ENCODE data around the gene DUSP5. TPM values are rescaled to one million over a fixed set of nuclear protein-coding genes. Genes with fewer than 3 reads are reported as not detected.

DUSP5 gene
- total RNA-seq, 2 experiments from 2014 or later, result 60.9 to 70.7 TPM

DNA sequence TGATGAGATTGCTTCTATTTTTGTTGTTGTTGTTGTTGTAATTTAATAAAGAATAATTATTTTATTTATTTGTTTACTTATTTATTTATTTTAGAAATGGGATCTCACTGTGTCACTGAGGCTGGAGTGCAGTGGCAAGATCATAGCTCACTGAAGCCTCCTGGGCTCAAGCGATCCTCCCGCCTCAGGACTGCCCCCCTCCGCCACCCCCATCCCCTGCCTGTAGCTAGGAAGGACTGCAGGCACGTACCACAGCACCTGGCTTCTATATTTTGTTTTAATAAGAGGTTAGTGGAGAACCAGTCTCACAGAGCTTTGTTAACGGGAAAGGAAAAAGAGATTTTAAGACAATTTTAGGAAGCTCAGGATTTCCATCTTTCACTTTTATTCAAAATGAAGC lies 50.3 kb downstream of the DUSP5 start:
- no peaks in the 10 kb centered on the region for H3K9me3 Mint-ChIP-seq (ENCODE audit: low read depth)
- no peak overlapping the region for H3K4me3 Mint-ChIP-seq
- DNase-seq (no peak), ATAC-seq (no peak)
- H3K27ac Mint-ChIP-seq, result no peak overlapping the region
- H3K27me3 Mint-ChIP-seq, result peaks cover 6% of the 10 kb centered on the region
- no peaks in the 10 kb centered on the region for H3K36me3 Mint-ChIP-seq (ENCODE audit: low read depth)
- POLR2A ChIA-PET, result interaction anchor here (0.9 kb wide), 1 partner anchor 48 kb away, joined by 4 read pairs; no protein-coding TSS in a partner anchor
- CTCF ChIA-PET, result interaction anchor here (0.7 to 6.3 kb wide), 12 partner anchors 17 to 242 kb away, joined by 3 to 79 read pairs (median 3); partner anchors contain the start of gene SMNDC1
- intact Hi-C loops (cut with DNase I, micrococcal nuclease), result no loop called here
- peaks cover 8% of the 10 kb centered on the region for H3K4me1 Mint-ChIP-seq

DNA sequence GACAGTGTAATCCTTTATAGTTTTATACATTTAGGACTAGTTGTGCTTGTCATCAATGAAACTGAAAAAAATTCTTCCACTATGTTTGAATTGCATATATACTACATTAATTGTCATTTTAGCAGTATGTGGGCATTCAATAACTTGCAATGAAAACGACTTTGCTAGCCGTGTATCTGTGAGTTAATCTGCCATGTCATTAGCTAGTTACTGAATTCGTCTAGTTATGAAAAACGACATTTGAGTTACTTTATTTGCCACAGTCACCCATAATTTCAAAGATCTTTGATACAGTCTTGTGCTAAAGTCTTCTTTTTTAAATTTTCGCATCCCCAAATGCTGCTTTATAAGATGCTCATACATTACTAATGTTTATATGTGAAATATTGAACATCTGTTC lies 51.5 kb downstream of the DUSP5 start:
- H3K27ac Mint-ChIP-seq, result no peak overlapping the region
- ChIA-PET CTCF (interaction anchor here (0.8 to 6.3 kb wide), 15 partner anchors 9 to 258 kb away, joined by 3 to 79 read pairs (median 4); partner anchors contain the start of gene SMNDC1), POLR2A (no interaction called here)
- H3K4me3 Mint-ChIP-seq, result no peak overlapping the region
- intact Hi-C loops (cut with DNase I, micrococcal nuclease), result no loop called here
- peaks cover 6% of the 10 kb centered on the region for H3K27me3 Mint-ChIP-seq
- no peaks in the 10 kb centered on the region for H3K9me3 Mint-ChIP-seq (ENCODE audit: low read depth)
- no peak for ATAC-seq
- DNase-seq, result no peak
- H3K36me3 Mint-ChIP-seq (ENCODE audit: low read depth), result no peaks in the 10 kb centered on the region
- peaks cover 8% of the 10 kb centered on the region for H3K4me1 Mint-ChIP-seq

DNA sequence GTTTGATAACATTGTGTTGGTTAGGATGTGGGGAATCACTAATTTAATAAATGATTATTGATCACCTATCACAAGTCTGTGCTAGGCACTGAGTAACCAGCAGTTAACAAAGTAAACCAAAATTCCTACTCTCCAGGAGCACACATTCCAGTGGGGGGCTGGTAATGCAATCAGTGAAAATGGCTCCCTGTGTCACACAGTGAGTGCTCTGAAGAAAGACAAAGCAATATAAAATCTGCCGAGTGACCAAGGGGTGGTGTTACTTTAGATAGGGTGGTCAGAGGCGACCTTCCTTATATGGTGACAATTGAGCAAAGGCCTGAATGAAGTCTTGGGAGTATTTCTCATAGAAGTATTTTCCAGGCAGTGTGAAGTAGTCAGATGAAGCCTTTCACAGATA lies 56.2 kb downstream of the DUSP5 start:
- POLR2A ChIA-PET, result no interaction called here
- intact Hi-C loops (cut with DNase I, micrococcal nuclease), result no loop called here
- CTCF ChIA-PET, result interaction anchor here (1.5 kb wide), 1 partner anchor 8 kb away, joined by 5 read pairs; no protein-coding TSS in a partner anchor

GRCh38 chr10:110556296-110556695 lies 58.6 kb downstream of the DUSP5 start:
- Mint-ChIP-seq H3K4me1 (peaks cover 7% of the 10 kb centered on the region), H3K36me3 (ENCODE audit: low read depth) (no peaks in the 10 kb centered on the region), H3K4me3 (no peak overlapping the region), H3K27me3 (peaks cover 6% of the 10 kb centered on the region), H3K9me3 (ENCODE audit: low read depth) (no peaks in the 10 kb centered on the region), H3K27ac (no peak overlapping the region)
- ChIA-PET CTCF (no interaction called here), POLR2A (no interaction called here)
- ATAC-seq (no peak), DNase-seq (no peak)
- intact Hi-C loops (cut with DNase I, micrococcal nuclease), result loop anchor here in 1 of 2 experiments (2.0 kb wide), 1 partner anchor 245 kb away; no protein-coding TSS in a partner anchor

More for the DNA sequence above, 56.2 kb downstream of the DUSP5 start:
- no peak for ATAC-seq
- no peak overlapping the region for H3K27ac Mint-ChIP-seq
- no peak for DNase-seq
- no peaks in the 10 kb centered on the region for H3K36me3 Mint-ChIP-seq (ENCODE audit: low read depth)
- peaks cover 7% of the 10 kb centered on the region for H3K4me1 Mint-ChIP-seq
- peaks cover 3% of the 10 kb centered on the region for H3K27me3 Mint-ChIP-seq
- H3K9me3 Mint-ChIP-seq (ENCODE audit: low read depth), result no peaks in the 10 kb centered on the region
- H3K4me3 Mint-ChIP-seq, result no peak overlapping the region

DNA sequence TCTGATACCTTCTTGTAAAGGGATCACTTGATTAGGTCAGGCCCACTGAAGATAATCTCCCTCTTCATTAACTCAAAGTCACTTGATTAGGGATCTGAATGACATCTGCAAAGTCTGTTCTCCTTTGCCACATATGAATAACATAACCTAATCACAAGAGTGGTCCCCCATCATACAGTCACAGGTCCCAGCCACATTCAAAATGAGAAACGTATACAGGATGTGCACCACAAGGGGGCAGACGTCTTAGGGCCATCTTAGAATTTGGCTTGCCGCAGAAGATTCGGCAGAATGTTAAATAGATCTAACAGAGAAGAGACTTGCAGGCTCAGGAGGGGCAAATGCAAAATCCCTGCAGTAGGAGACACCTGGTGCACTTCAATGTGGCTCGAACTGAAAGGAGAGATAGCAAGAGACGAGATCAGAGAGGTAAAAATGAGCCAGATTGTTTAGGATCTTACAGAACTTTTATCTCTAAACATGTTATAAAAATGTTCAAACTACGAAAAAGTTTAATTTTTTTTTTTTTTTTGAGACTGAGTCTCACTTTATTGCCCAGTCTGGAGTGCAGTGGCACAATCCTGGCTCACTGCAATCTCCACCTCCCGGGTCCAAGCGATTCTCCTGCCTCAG lies 59.4 kb downstream of the DUSP5 start:
- peaks cover 7% of the 10 kb centered on the region for H3K4me1 Mint-ChIP-seq
- ChIA-PET POLR2A (no interaction called here), CTCF (interaction anchor here (0.6 to 2.8 kb wide), 9 partner anchors 11 to 356 kb away, joined by 3 to 12 read pairs (median 4); no protein-coding TSS in a partner anchor)
- intact Hi-C loops (cut with DNase I, micrococcal nuclease), result loop anchor here in 1 of 2 experiments (2.0 kb wide), 1 partner anchor 246 kb away; no protein-coding TSS in a partner anchor
- H3K9me3 Mint-ChIP-seq (ENCODE audit: low read depth), result no peaks in the 10 kb centered on the region
- DNase-seq, result peak; percentile 86
- no peak overlapping the region for H3K27ac Mint-ChIP-seq
- H3K27me3 Mint-ChIP-seq, result peaks cover 5% of the 10 kb centered on the region
- no peaks in the 10 kb centered on the region for H3K36me3 Mint-ChIP-seq (ENCODE audit: low read depth)
- H3K4me3 Mint-ChIP-seq, result no peak overlapping the region
- peak; percentile 98 for ATAC-seq

GRCh38 chr10:110558041-110558440 lies 60.3 kb downstream of the DUSP5 start:
- no peak overlapping the region for H3K4me3 Mint-ChIP-seq
- H3K36me3 Mint-ChIP-seq (ENCODE audit: low read depth), result no peaks in the 10 kb centered on the region
- no peaks in the 10 kb centered on the region for H3K9me3 Mint-ChIP-seq (ENCODE audit: low read depth)
- intact Hi-C loops (cut with DNase I, micrococcal nuclease), result no loop called here
- H3K27me3 Mint-ChIP-seq, result peaks cover 5% of the 10 kb centered on the region
- no peak for DNase-seq
- no peak overlapping the region for H3K27ac Mint-ChIP-seq
- ATAC-seq, result no peak
- CTCF ChIA-PET, result interaction anchor here (0.6 to 2.8 kb wide), 10 partner anchors 12 to 406 kb away, joined by 3 to 12 read pairs (median 4); no protein-coding TSS in a partner anchor
- POLR2A ChIA-PET, result no interaction called here
- H3K4me1 Mint-ChIP-seq, result peaks cover 7% of the 10 kb centered on the region

- Mint-ChIP-seq H3K27me3 (peaks cover 17% of the 10 kb centered on the region), H3K4me3 (no peak overlapping the region), H3K27ac (no peak overlapping the region), H3K36me3 (ENCODE audit: low read depth) (no peaks in the 10 kb centered on the region), H3K4me1 (peaks cover 11% of the 10 kb centered on the region), H3K9me3 (ENCODE audit: low read depth) (no peaks in the 10 kb centered on the region)
- no peak for DNase-seq
- POLR2A ChIA-PET, result no interaction called here
- intact Hi-C loops (cut with DNase I, micrococcal nuclease), result no loop called here
- ATAC-seq, result no peak
- CTCF ChIA-PET, result interaction anchor here (0.6 to 1.7 kb wide), 10 partner anchors 8 to 435 kb away, joined by 3 to 8 read pairs (median 4); partner anchors contain the start of gene SMNDC1
These were observed 62.3 kb downstream of the DUSP5 start for GRCh38 chr10:110560012-110560411.

Other genes starting within 250 kb of the DUSP5 start
- gene SMNDC1, start 193.0 kb upstream of the DUSP5 start, total RNA-seq, result 10 to 100 TPM; 44.2 to 56.7 TPM
- gene SMC3, start 69.8 kb downstream of the DUSP5 start, total RNA-seq, result 10 to 100 TPM; 76.8 to 83.5 TPM
- under 1 TPM; 0.05 to 0.40 TPM for gene RBM20, start 146.4 kb downstream of the DUSP5 start, total RNA-seq

All from activated CD4-positive, alpha-beta T cell treated with anti-CD3 and anti-CD28 coated beads for 36 hours (primary cell).